GM12892 (cell line): Measurements from ENCODE around the gene KNTC1. TPM values are rescaled to one million over a fixed set of nuclear protein-coding genes. Genes with fewer than 3 reads are reported as not detected.
"Not testable (repeated sequence)": the region's sequence is repeated elsewhere in the genome, so short reads cannot be mapped to it uniquely, and the experiment has no call there.

Experiments
- DNase-seq: peaks from one replicate; pipeline ENCODE4 v3.0.0; 2011; ENCODE audit not compliant: insufficient read length
- FAIRE-seq: peaks from 2 replicates; lab custom pipeline; 2011; peaks lifted over from hg19 to GRCh38; lab: Jason Lieb, UNC
- POLR2A ChIP-seq: IDR thresholded peaks from 2 replicates; pipeline ENCODE4 v1.6.1; 2011; ENCODE audit warnings: low read depth, low read length, control low read depth
- POLR2AphosphoS5 ChIP-seq: IDR thresholded peaks from 2 replicates; pipeline ENCODE4 v1.6.1; 2011; ENCODE audit warnings: low read depth, low read length, control low read depth
- TAF1 ChIP-seq: IDR thresholded peaks from 2 replicates; pipeline ENCODE4 v1.6.1; 2011; ENCODE audit warnings: low read depth, mild to moderate bottlenecking, control low read depth, low read length, borderline replicate concordance
- polyA plus RNA-seq: library from polyadenylated mRNA; unstranded; fragments of >200 nt; gene quantifications from one replicate; pipeline ENCODE4 v1.2.1, GENCODE V29; 2012; ENCODE audit warnings: missing spikeins, inconsistent platforms; ENCODE audit not compliant: missing spikeins

Gene KNTC1
- polyA plus RNA-seq = 62.0 TPM

DNA sequence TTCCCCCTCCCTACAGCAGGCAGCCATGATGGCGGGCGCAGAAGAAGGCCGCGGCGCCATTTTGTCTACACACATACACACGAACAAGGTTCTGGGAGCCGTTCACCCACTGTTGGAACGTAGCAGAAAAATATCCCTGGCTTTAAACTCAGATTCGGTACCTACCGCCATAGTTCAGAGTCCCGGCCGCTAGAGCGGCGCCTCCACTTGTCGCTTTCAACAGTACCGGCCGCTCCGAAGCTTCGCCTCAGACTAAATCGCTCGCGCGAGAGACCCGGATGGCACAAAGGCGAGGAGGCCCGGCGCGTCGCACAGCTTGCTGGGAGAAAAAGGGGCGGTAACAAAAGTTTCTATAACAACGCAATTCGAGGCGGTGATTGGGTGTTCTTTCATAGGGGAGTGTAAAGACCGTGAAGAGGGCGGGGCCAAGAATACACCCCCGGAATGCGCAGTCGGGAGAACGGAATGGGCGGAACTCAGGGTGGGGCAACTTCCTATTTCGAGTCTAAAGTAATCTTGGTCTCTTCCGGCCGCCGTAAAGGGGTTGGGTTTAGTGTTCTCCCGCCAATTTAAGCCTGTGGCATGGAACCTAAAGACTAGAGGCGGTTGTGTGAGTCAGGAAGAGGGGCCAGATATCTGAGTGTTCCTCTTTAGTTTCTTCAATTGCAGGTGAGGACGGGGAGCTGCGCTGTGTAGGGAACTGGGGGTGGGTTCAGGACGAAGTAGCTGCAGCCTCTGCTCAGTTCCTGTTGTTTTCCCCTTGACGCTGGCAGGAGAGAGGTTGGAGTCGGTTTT, at the start of gene KNTC1, which contains the start of gene RSRC2:
KNTC1 (plus strand) TSS at position 567 of the 795 bp plus-strand sequence. CDS start 2,815 bp downstream, outside the sequence.
RSRC2 (minus strand) TSS at position 254 of the 795 bp plus-strand sequence; CDS start at position 171, 83 bp downstream.
- DNase-seq (peak; percentile 72), FAIRE-seq (peak; percentile 85)
- TF ChIP-seq POLR2A (peak; percentile 99), TAF1 (peak; percentile 90), POLR2AphosphoS5 (peak; percentile 98)

DNA sequence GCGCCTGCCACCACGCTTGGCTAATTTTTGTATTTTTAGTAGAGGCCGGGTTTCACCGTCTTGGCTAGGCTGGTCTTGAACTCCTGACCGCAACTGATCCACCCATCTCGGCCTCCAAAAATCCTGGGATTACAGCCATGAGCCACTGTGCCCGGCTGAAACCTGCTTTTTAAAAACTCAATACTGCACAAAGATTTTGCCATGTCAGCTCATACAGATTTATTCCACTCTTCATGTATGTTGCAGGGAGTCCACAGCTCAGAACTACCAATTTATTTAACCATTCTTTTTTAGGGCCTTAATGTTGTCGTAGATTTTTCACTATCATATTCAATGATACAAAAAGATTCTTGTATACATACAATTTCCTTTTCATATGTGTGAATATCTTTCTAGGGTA, 46.3 kb upstream of the KNTC1 start:
- TF ChIP-seq TAF1 = no peak
- no peak for TF ChIP-seq POLR2A
- TF ChIP-seq POLR2AphosphoS5 = no peak
- DNase-seq (no peak), FAIRE-seq (no peak)

DNA sequence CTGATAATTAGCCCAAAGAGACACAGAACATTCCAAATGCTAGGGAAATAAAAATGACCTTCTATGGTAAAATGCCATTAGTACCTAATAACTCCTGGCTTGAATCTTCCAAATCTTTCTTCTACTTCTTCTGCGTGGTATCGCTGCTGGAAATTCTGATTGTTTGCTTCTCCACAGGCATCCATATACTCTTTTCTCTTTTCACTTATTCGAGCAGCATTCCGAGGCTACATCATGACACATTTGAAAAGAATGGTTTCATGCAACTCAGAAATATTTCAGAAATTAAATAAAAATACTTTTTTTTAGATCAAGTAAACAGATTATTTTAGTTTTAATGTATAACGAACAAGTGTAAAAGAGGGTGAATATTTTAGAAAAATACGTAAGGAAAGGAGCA, 45.2 kb upstream of the KNTC1 start:
- DNase-seq = no peak
- TF ChIP-seq POLR2AphosphoS5 (no peak), TAF1 (no peak), POLR2A (no peak)
- no peak for FAIRE-seq

GRCh38 chr12:122483969-122484368, 43.1 kb upstream of the KNTC1 start:
- no peak for FAIRE-seq
- TF ChIP-seq POLR2AphosphoS5 (no peak), TAF1 (no peak), POLR2A (no peak)
- no peak for DNase-seq

DNA sequence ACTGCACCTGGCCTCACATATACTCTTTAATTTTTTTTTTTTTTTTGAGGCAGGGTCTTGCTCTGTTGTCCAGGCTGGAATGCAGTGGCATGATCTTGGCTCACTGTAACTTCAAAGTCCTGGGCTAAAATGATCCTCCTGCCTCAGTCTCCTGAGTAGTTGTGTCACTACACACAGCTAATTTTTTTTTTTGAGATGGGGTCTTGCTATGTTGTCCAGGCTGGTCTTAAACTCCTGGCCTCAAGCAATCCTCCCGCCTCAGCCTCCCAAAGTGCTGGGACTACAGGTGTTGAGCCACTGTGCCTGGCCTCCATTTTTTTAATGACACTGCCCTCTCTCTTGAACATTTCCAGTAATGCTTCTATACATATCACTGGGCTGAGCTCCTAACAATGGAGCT, 42.7 kb upstream of the KNTC1 start:
- FAIRE-seq = not testable (repeated sequence)

DNA sequence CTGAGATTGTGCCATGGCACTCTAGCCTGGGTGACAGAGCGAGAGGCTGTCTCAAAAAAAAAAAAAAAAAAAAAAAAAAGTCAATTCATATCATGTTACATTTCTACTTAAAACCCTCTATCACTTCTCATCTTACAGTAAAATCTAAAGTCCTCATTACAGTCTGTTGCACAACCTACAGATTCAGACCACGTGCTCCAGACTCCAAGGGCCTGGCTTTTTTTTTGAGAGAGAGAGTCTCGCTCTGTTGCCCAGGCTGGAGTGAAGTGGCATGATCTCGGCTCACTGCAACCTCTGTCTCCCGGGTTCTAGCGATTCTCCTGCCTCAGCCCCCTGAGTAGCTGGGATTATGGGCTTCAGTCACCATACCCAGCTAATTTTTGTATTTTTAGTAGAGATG, 40.7 kb upstream of the KNTC1 start:
- FAIRE-seq, DNase-seq: not testable (repeated sequence)

More for the DNA sequence above, 42.7 kb upstream of the KNTC1 start:
- DNase-seq = not testable (repeated sequence)

DNA sequence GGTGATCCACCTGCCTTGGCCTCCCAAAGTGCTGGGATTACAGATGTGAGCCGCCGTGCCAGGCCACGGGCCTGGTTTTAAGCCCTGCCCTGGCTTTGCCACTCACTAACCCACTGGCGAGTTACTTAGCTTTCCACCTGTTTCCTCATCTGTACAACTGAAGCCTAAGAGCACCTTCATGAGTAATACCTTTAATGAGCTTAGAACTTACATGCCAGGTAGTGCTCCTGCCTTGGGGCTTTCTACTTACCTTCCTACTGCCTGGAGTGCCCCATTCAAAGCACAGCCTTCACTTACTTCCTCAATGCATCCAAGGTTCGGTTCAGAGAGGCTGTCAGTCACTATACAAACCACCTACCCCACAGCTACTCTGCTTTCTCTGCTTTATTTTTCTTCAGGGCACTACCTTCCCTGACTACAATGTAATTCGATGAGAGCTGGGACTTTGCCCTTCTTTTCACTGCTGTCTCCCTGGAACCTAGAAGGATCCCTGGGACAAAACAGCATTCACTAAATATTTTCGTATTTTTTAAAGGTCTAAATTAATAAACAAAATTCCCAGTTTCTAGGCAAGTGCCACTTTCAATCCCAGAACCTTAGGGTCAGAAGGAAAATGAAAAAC, 40.1 kb upstream of the KNTC1 start:
- TF ChIP-seq POLR2AphosphoS5 = no peak
- no peak for TF ChIP-seq TAF1
- TF ChIP-seq POLR2A = no peak
- FAIRE-seq (no peak), DNase-seq (no peak)

DNA sequence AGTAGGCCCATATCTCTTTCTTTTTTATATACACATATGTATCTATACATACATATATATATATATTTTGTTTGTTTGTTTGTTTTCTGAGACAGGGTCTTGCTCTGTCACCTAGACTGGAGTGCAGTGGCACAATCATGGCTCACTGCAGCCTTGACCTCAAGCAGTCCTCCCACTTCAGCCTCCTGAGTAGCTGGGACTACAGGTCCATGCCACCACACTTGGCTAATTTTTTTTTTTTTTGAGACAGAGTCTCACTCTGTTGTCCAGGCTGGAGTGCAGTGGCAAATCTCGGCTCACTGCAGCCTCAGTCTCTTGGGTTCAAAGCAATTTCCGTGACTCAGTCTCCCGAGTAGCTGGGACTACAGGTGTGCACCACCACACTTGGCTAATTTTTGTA, 39.2 kb upstream of the KNTC1 start:
- FAIRE-seq = not testable (repeated sequence)

GRCh38 chr12:122489038-122489437, 38.0 kb upstream of the KNTC1 start:
- TF ChIP-seq POLR2A (no peak), TAF1 (no peak), POLR2AphosphoS5 (no peak)
- FAIRE-seq (no peak), DNase-seq (no peak)

More for the DNA sequence above, 39.2 kb upstream of the KNTC1 start:
- DNase-seq = not testable (repeated sequence)

GRCh38 chr12:122491991-122492390, 35.1 kb upstream of the KNTC1 start:
- TF ChIP-seq TAF1 (no peak), POLR2AphosphoS5 (no peak), POLR2A (no peak)
- FAIRE-seq (no peak), DNase-seq (no peak)

DNA sequence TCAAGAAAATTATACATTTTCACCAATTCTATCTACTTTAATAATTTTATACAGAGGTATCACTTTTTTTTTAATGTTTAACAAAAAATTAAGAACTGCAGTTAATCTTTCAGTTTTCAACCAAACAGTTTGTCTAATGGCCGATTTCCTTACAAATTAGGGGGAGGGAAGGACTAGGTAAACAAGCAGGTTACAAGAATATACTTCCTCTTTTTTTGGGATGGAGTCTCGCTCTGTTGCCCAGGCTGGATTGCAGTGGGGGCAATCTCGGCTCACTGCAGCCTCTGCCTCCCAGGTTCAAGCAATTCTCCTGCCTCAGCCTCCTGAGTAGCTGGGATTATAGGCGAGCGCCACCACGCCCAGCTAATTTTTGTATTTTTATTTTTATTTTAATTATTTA, 33.8 kb upstream of the KNTC1 start:
- DNase-seq, FAIRE-seq: not testable (repeated sequence)

GRCh38 chr12:122495258-122495657, 31.8 kb upstream of the KNTC1 start:
- TF ChIP-seq POLR2A = no peak
- no peak for TF ChIP-seq POLR2AphosphoS5
- TF ChIP-seq TAF1 = no peak
- no peak for DNase-seq
- no peak for FAIRE-seq
